OCI-LY7 (cell line): ENCODE data around the gene EGLN2. TPM values are rescaled to one million over a fixed set of nuclear protein-coding genes. Genes with fewer than 3 reads are reported as not detected.

Experiments
- BruUV-seq: library from RNA; stranded (reverse); fragments of 400-500 nt; replicated peaks from 2 replicates; lab custom pipeline; 2021; lab: Mats Ljungman, UMichigan
- CTCF ChIA-PET: fragments of 300-600 bp; sonication (Branson Sonifier 250); formaldehyde crosslinking; loops from one replicate; lab custom pipeline; 2022; ENCODE audit warnings: antibody characterized with exemption; ENCODE audit not compliant: unreplicated experiment; lab: Charles Lee
- POLR2A ChIA-PET: fragments of 300-600 bp; sonication (Branson Sonifier 250); formaldehyde crosslinking; loops from one replicate; lab custom pipeline; 2022; ENCODE audit warnings: antibody characterized with exemption; lab: Charles Lee
- DNase-seq: peaks from one replicate; pipeline ENCODE4 v3.0.0-alpha.2; 2015; ENCODE audit warnings: low spot score
- H2AFZ ChIP-seq: fragments of 200-600 bp; sonication (generic), shearing (Covaris generic); 2 replicates; pipeline ENCODE4 v1.6.1; 2014; ENCODE audit warnings: mild to moderate bottlenecking, antibody characterized with exemption, low read length, moderate library complexity
- H3K27ac ChIP-seq: fragments of 200-600 bp; sonication (generic); 2 replicates; pipeline ENCODE4 v1.5.1; 2014; ENCODE audit warnings: mixed run types, low read depth, mild to moderate bottlenecking, moderate library complexity, low read length, inconsistent platforms; ENCODE audit not compliant: poor library complexity, severe bottlenecking
- H3K36me3 ChIP-seq: fragments of 200-600 bp; sonication (generic); 2 replicates; pipeline ENCODE4 v1.6.1; 2014; ENCODE audit warnings: mild to moderate bottlenecking, antibody characterized with exemption, low read length, moderate library complexity, mixed read lengths; ENCODE audit not compliant: insufficient read depth
- H3K4me1 ChIP-seq: fragments of 200-600 bp; sonication (generic); 2 replicates; pipeline ENCODE4 v1.5.1; 2014; ENCODE audit warnings: mild to moderate bottlenecking, low read length; ENCODE audit not compliant: insufficient read depth, poor library complexity, severe bottlenecking
- H3K4me2 ChIP-seq: fragments of 200-600 bp; sonication (generic); 2 replicates; pipeline ENCODE4 v1.6.1; 2014; ENCODE audit warnings: mild to moderate bottlenecking, low read length
- H3K4me3 ChIP-seq: fragments of 200-600 bp; sonication (generic); 2 replicates; pipeline ENCODE4 v1.5.1; 2014; ENCODE audit warnings: mild to moderate bottlenecking, low read depth, low read length; ENCODE audit not compliant: poor library complexity, severe bottlenecking
- H3K79me2 ChIP-seq: fragments of 200-600 bp; sonication (generic); 2 replicates; pipeline ENCODE4 v1.6.1; 2016; ENCODE audit warnings: low read depth, mild to moderate bottlenecking, low read length, moderate library complexity, mixed read lengths; ENCODE audit not compliant: insufficient read depth
- H3K9me2 ChIP-seq: fragments of 200-600 bp; sonication (generic); 2 replicates; pipeline ENCODE4 v1.6.1; 2016; ENCODE audit warnings: mild to moderate bottlenecking, low read length, mixed read lengths; ENCODE audit not compliant: insufficient read depth
- H3K9me3 ChIP-seq: fragments of 200-600 bp; sonication (generic); 2 replicates; pipeline ENCODE4 v1.6.1; 2014; ENCODE audit warnings: mild to moderate bottlenecking, mixed run types, low read length, mixed read lengths
- H4K20me1 ChIP-seq: fragments of 200-600 bp; sonication (generic); 2 replicates; pipeline ENCODE4 v1.6.1; 2014; ENCODE audit warnings: mild to moderate bottlenecking, antibody characterized with exemption, low read length, moderate library complexity, mixed read lengths; ENCODE audit not compliant: insufficient read depth
- EZH2phosphoT487 ChIP-seq: fragments of 200-600 bp; sonication (generic); IDR thresholded peaks from 2 replicates; pipeline ENCODE4 v1.6.1; 2018; ENCODE audit warnings: low read depth, borderline replicate concordance, mild to moderate bottlenecking, mixed run types, antibody characterized with exemption, low read length, moderate library complexity, mixed read lengths
- intact Hi-C: fragments of 100-400 bp; cut with micrococcal nuclease; formaldehyde crosslinking; loops from one replicate; pipeline ENCODE4 v1.10.0; 2022; ENCODE audit not compliant: unreplicated experiment
- total RNA-seq, 2 experiments: library from RNA; depleted of rRNA in 1 of 2; stranded (reverse); fragments of >200 nt in 1 of 2; shearing (Covaris generic) in 1 of 2; gene quantifications; 2 replicates each; pipeline ENCODE4 v1.2.3, GENCODE V29; 2014 to 2022
- TF ChIP-seq, protein P1 (sequence below): fragments of 200-600 bp; sonication (generic); conservative IDR thresholded peaks from 2 replicates; pipeline ENCODE4 v1.5.1; 2014; ENCODE audit warnings: mild to moderate bottlenecking, antibody characterized with exemption, low read length, moderate library complexity, mixed read lengths

EGLN2 gene
- total RNA-seq, 2 experiments from 2014 or later = 81.6 to 87.9 TPM

DNA sequence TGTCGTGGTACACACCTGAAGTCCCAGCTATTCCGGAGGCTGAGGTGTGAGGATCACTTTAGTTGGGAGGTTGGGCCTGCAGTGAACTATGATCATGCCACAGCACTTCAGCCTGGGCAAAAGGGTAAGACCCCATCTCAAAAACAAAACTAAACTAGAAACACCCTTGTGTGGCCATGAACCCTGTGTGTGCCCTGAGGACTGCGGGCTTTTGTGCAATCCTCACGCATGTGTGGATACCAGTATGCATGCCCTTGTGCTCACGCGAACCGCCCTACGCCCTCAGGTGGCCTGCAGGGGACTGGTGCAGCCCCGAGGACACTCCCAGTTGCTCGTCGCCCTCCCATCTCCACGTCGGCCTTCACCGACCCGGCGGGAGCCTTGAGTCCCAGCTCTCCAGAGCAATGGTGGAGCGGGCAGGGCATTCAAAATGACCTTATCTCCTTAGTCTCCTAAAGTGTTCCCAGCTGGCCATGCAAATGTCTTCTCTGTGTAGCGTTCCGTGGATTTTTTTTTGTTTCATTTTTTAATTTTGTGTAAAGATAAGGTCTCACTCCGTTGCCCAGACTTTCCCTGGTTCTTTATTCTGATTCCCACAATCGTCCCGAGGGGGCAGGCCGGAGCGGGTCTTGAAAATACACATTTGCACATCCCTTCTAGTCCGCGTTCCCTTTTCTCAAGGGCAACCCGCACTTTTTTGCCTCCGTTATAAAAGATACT lies 868 bp upstream of the EGLN2 start:
- H3K79me2 ChIP-seq = peaks cover 38% of the 10 kb centered on the region
- peak; percentile 65 for DNase-seq
- H3K4me2 ChIP-seq = peak overlapping the region; percentile 72
- peak overlapping the region; percentile 57 for H3K27ac ChIP-seq
- POLR2A ChIA-PET = interaction anchor here (0.7 to 1.9 kb wide), 3 partner anchors 20 to 45 kb away, joined by 3 to 14 read pairs (median 3); partner anchors contain the start of gene RAB4B
- CTCF ChIA-PET = no interaction called here
- intact Hi-C loops = loop anchor here (2.0 to 5.0 kb wide), 3 partner anchors 47 to 464 kb away; partner anchors contain the start of genes ACTMAP, COQ8B, HNRNPUL1 and ITPKC
- no peaks in the 10 kb centered on the region for H3K9me2 ChIP-seq
- H2AFZ ChIP-seq = peak overlapping the region; percentile 53; the same call in 1 of the 2 replicates
- no peaks in the 10 kb centered on the region for H3K9me3 ChIP-seq
- H3K4me1 ChIP-seq = peaks cover 53% of the 10 kb centered on the region
- peaks cover 27% of the 10 kb centered on the region; the same call in 1 of the 2 replicates for H3K36me3 ChIP-seq
- peak overlapping the region; percentile 62 for H3K4me3 ChIP-seq
- H4K20me1 ChIP-seq = peaks cover 9% of the 10 kb centered on the region; the same call in 1 of the 2 replicates
- BruUV-seq = no TSS peak
- TF ChIP-seq EZH2phosphoT487 = no peak
- TF ChIP-seq, protein P1, sequence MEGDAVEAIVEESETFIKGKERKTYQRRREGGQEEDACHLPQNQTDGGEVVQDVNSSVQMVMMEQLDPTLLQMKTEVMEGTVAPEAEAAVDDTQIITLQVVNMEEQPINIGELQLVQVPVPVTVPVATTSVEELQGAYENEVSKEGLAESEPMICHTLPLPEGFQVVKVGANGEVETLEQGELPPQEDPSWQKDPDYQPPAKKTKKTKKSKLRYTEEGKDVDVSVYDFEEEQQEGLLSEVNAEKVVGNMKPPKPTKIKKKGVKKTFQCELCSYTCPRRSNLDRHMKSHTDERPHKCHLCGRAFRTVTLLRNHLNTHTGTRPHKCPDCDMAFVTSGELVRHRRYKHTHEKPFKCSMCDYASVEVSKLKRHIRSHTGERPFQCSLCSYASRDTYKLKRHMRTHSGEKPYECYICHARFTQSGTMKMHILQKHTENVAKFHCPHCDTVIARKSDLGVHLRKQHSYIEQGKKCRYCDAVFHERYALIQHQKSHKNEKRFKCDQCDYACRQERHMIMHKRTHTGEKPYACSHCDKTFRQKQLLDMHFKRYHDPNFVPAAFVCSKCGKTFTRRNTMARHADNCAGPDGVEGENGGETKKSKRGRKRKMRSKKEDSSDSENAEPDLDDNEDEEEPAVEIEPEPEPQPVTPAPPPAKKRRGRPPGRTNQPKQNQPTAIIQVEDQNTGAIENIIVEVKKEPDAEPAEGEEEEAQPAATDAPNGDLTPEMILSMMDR = peak; percentile 63

DNA sequence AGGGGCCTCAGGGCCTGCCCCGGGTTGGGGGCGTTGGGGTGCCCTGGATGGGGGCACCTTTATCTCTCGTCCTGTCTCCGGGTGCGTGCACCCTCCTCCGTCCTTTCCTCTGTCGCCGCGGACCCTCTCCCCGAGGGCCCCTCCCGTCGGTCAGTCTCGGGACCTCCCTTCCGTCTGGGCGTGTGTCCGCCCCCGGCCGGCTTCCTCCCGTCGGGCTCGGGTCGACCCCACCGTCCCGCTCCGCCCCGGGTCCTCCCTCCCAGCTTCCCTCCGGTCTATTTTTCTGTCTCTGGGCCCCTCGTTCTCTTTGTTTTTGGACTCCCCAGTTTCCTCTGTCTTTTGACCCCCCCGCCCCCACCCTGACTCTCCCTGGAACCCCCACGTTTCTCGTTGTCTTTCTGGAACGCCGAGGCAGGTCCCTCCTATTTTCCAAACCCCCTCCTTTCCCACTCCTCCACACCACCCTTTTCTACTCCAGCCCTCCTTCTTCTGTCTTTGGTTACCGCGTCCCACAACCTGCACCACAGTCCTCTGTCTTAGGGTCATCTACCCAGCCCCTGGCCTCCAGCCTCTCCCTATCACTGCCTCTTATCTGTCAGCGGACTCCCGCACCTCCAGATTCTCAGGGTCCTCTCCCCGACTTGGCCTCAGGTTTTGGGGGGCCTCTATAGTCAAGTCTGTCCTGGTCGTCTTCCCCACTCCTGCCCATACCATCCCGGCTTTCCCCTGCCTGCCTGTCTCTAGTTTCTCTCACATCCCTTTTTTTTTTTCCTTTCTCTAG lies 757 bp downstream of the EGLN2 start:
- H3K9me2 ChIP-seq = no peaks in the 10 kb centered on the region
- peak overlapping the region; percentile 97 for H3K4me2 ChIP-seq
- no peak for TF ChIP-seq EZH2phosphoT487
- TF ChIP-seq, protein P1 = no peak
- intact Hi-C loops = loop anchor here (1.0 to 5.0 kb wide), 4 partner anchors 22 to 463 kb away; partner anchors contain the start of genes ACTMAP, COQ8B, HNRNPUL1 and ITPKC
- H3K27ac ChIP-seq = peak overlapping the region; percentile 65
- H3K4me1 ChIP-seq = peaks cover 66% of the 10 kb centered on the region
- ChIA-PET POLR2A (interaction anchor here (1.0 to 1.9 kb wide), 2 partner anchors 22 to 23 kb away, joined by 3 to 14 read pairs; partner anchors contain the start of gene RAB4B), CTCF (no interaction called here)
- DNase-seq = peak; percentile 64
- BruUV-seq = no TSS peak
- H3K9me3 ChIP-seq = no peaks in the 10 kb centered on the region
- H2AFZ ChIP-seq = no peak overlapping the region
- H4K20me1 ChIP-seq = peaks cover 14% of the 10 kb centered on the region; the same call in 1 of the 2 replicates
- peaks cover 43% of the 10 kb centered on the region; the same call in 1 of the 2 replicates for H3K36me3 ChIP-seq
- peak overlapping the region; percentile 99 for H3K4me3 ChIP-seq
- H3K79me2 ChIP-seq = peaks cover 54% of the 10 kb centered on the region
